GM21529 (cell line): ENCODE measurements around the gene NAT16.
"Not testable (repeated sequence)": the region's sequence is repeated elsewhere in the genome, so short reads cannot be mapped to it uniquely, and the experiment has no call there.

Experiments
- ATAC-seq: cut with Tn5 transposase; IDR thresholded peaks from one replicate; pipeline ENCODE4 v1.9.1; 2021; ENCODE audit not compliant: unreplicated experiment

The NAT16 gene

GRCh38 chr7:101160910-101161309 is 19.2 kb downstream of the NAT16 start:
- ATAC-seq: no peak

- ATAC-seq: no peak
These were observed 20.1 kb downstream of the NAT16 start for GRCh38 chr7:101159696-101160674.

GRCh38 chr7:101156866-101157589 is 23.1 kb downstream of the NAT16 start:
- no peak for ATAC-seq

- no peak for ATAC-seq
These were observed 23.8 kb downstream of the NAT16 start for GRCh38 chr7:101156277-101156676.

GRCh38 chr7:101155303-101155702 is 24.8 kb downstream of the NAT16 start:
- ATAC-seq: no peak

GRCh38 chr7:101154693-101155102 is 25.4 kb downstream of the NAT16 start:
- ATAC-seq: peak; percentile 14

GRCh38 chr7:101153969-101154692 is 26.0 kb downstream of the NAT16 start, which contains the start of gene AP1S1:
TSS of gene AP1S1 (plus strand) at chr7:101154476. CDS start at chr7:101154515, 39 bp downstream.
- ATAC-seq: peak; percentile 81

GRCh38 chr7:101151908-101152651 is 28.0 kb downstream of the NAT16 start:
- no peak for ATAC-seq

- no peak for ATAC-seq
These were observed 39.2 kb downstream of the NAT16 start for GRCh38 chr7:101140746-101141382.

GRCh38 chr7:101140339-101140699 is 39.8 kb downstream of the NAT16 start:
- no peak for ATAC-seq

GRCh38 chr7:101138213-101138870 is 41.8 kb downstream of the NAT16 start:
- ATAC-seq: peak; percentile 74

GRCh38 chr7:101137651-101138212 is 42.4 kb downstream of the NAT16 start:
- no peak for ATAC-seq

GRCh38 chr7:101134399-101134980 is 45.6 kb downstream of the NAT16 start:
- ATAC-seq: no peak

- no peak for ATAC-seq
These were observed 46.3 kb downstream of the NAT16 start for GRCh38 chr7:101133621-101134398.

- ATAC-seq: not testable (repeated sequence)
These were observed 47.2 kb downstream of the NAT16 start for GRCh38 chr7:101132626-101133600.

- no peak for ATAC-seq
These were observed 50.4 kb downstream of the NAT16 start for GRCh38 chr7:101129603-101130117.
